HuH-7.5 (cell line): ENCODE results near the gene RAET1G.
"Not testable (repeated sequence)": the region's sequence is repeated elsewhere in the genome, so short reads cannot be mapped to it uniquely, and the experiment has no call there.

Source experiments
- DNase-seq: peaks from one replicate; pipeline ENCODE4 v3.0.0; 2011; ENCODE audit warnings: low spot score

RAET1G gene

GRCh38 chr6:149953934-149954327 is 31.0 kb upstream of the RAET1G start:
- DNase-seq = not testable (repeated sequence)

- DNase-seq = not testable (repeated sequence)
Observed at GRCh38 chr6:149953390-149953789, 30.5 kb upstream of the RAET1G start.

- DNase-seq = no peak
Observed at GRCh38 chr6:149951626-149952025, 28.7 kb upstream of the RAET1G start.

- no peak for DNase-seq
Observed at GRCh38 chr6:149951096-149951495, 28.2 kb upstream of the RAET1G start.

GRCh38 chr6:149950423-149950822 is 27.5 kb upstream of the RAET1G start:
- no peak for DNase-seq

- DNase-seq = no peak
Observed at GRCh38 chr6:149948616-149949015, 25.7 kb upstream of the RAET1G start.

- DNase-seq = no peak
Observed at GRCh38 chr6:149948011-149948410, 25.1 kb upstream of the RAET1G start.

- DNase-seq = not testable (repeated sequence)
Observed at GRCh38 chr6:149947533-149947932, 24.6 kb upstream of the RAET1G start.

GRCh38 chr6:149946631-149947030 is 23.7 kb upstream of the RAET1G start:
- DNase-seq = not testable (repeated sequence)

- not testable (repeated sequence) for DNase-seq
Observed at GRCh38 chr6:149945276-149945675, 22.4 kb upstream of the RAET1G start.

GRCh38 chr6:149943321-149943720 is 20.4 kb upstream of the RAET1G start:
- DNase-seq = not testable (repeated sequence)

GRCh38 chr6:149942461-149942829 is 19.5 kb upstream of the RAET1G start:
- no peak for DNase-seq

GRCh38 chr6:149941583-149942460 is 18.9 kb upstream of the RAET1G start, which contains the start of gene ULBP2:
ULBP2 (plus strand) TSS chr6:149942014; CDS start chr6:149942073, 59 bp downstream.
- peak; percentile 89 for DNase-seq

GRCh38 chr6:149940672-149940982 is 17.7 kb upstream of the RAET1G start:
- DNase-seq = no peak

GRCh38 chr6:149939909-149940671 is 17.2 kb upstream of the RAET1G start:
- DNase-seq = no peak

GRCh38 chr6:149939356-149939648 is 16.4 kb upstream of the RAET1G start:
- no peak for DNase-seq

- DNase-seq = no peak
Observed at GRCh38 chr6:149938571-149939355, 15.8 kb upstream of the RAET1G start.

- not testable (repeated sequence) for DNase-seq
Observed at GRCh38 chr6:149938013-149938570, 15.2 kb upstream of the RAET1G start.

GRCh38 chr6:149936743-149937142 is 13.8 kb upstream of the RAET1G start:
- no peak for DNase-seq

- no peak for DNase-seq
Observed at GRCh38 chr6:149935668-149936067, 12.7 kb upstream of the RAET1G start.

- DNase-seq = no peak
Observed at GRCh38 chr6:149935246-149935645, 12.3 kb upstream of the RAET1G start.
